SKM-1 (cell line): ENCODE measurements around the gene KRTAP5-8.
"Not testable (repeated sequence)": the region's sequence is repeated elsewhere in the genome, so short reads cannot be mapped to it uniquely, and the experiment has no call there.

Experiments
- DNase-seq: peaks from one replicate; lab custom pipeline; 2025; ENCODE audit not compliant: unreplicated experiment; lab: John Stamatoyannopoulos, UW

Gene KRTAP5-8

GRCh38 chr11:71537977-71538665 lies at the start of gene KRTAP5-8:
Gene KRTAP5-8, plus strand, starts transcription at chr11:71538025. Its CDS starts 31 bp downstream, at chr11:71538056.
- not testable (repeated sequence) for DNase-seq

GRCh38 chr11:71488681-71489270 lies 49.0 kb upstream of the KRTAP5-8 start:
- no peak for DNase-seq

- no peak for DNase-seq
Observed at GRCh38 chr11:71489311-71490043, 48.3 kb upstream of the KRTAP5-8 start.

- no peak for DNase-seq
Observed at GRCh38 chr11:71490044-71490730, 47.6 kb upstream of the KRTAP5-8 start.

- no peak for DNase-seq
Observed at GRCh38 chr11:71490731-71491390, 47.0 kb upstream of the KRTAP5-8 start.

GRCh38 chr11:71491531-71491930 lies 46.3 kb upstream of the KRTAP5-8 start:
- no peak for DNase-seq

GRCh38 chr11:71491940-71492339 lies 45.9 kb upstream of the KRTAP5-8 start:
- DNase-seq = no peak

GRCh38 chr11:71495286-71496230 lies 42.3 kb upstream of the KRTAP5-8 start:
- DNase-seq = no peak

GRCh38 chr11:71496421-71496820 lies 41.4 kb upstream of the KRTAP5-8 start:
- DNase-seq = no peak

- no peak for DNase-seq
Observed at GRCh38 chr11:71498091-71498490, 39.7 kb upstream of the KRTAP5-8 start.

- DNase-seq = no peak
Observed at GRCh38 chr11:71499125-71499524, 38.7 kb upstream of the KRTAP5-8 start.

- no peak for DNase-seq
Observed at GRCh38 chr11:71499546-71499945, 38.3 kb upstream of the KRTAP5-8 start.

GRCh38 chr11:71500601-71501021 lies 37.2 kb upstream of the KRTAP5-8 start:
- DNase-seq = no peak

- no peak for DNase-seq
Observed at GRCh38 chr11:71501071-71501985, 36.5 kb upstream of the KRTAP5-8 start.

GRCh38 chr11:71502026-71502425 lies 35.8 kb upstream of the KRTAP5-8 start:
- DNase-seq = no peak

GRCh38 chr11:71502871-71503435 lies 34.9 kb upstream of the KRTAP5-8 start:
- no peak for DNase-seq

GRCh38 chr11:71504531-71504930 lies 33.3 kb upstream of the KRTAP5-8 start:
- no peak for DNase-seq

GRCh38 chr11:71505001-71505400 lies 32.8 kb upstream of the KRTAP5-8 start:
- no peak for DNase-seq
